GM21786 (cell line): ENCODE results near the gene SH3PXD2B.
"Not testable (repeated sequence)": the region's sequence is repeated elsewhere in the genome, so short reads cannot be mapped to it uniquely, and the experiment has no call there.

Experiments
- ATAC-seq: cut with Tn5 transposase; IDR thresholded peaks from one replicate; pipeline ENCODE4 v1.9.1; 2021; ENCODE audit not compliant: unreplicated experiment

Gene SH3PXD2B

DNA sequence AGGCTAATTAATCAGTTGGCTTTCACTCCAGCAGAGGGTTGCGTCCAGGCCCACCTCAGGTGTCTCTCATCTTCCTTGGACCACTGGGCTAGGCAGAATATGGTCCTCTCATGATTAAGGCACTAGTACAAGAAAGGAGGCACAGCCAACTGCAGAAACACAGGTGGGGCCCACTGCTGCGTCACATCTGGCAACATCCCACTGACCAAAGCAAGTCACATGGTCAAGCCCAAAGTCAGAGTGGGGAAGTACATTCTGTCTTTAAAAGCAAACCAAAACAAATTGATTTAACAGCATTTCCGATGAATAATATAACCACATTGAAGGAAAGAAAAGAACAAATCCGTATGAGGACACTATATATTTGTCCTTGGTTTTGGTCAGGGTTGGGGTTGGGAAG, 142.7 kb downstream of the SH3PXD2B start:
- ATAC-seq: no peak

DNA sequence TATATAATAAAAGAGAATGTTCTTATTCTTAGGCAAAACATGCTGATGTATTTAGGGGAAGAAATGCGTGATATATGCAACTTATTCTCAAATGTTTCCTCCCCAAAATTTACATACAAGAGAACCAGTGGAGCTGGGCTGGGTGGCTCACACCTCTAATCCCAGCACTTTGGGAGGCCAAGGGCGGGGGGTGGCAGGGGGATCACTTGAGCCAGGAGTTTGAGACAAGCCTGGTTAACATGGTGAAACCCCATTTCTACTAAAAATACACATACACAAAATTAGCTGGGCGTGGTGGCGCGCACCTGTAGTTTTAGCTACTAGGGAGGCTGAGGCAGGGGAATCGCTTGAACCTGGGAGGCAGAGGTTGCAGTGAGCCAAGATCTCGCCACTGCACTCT, 143.3 kb downstream of the SH3PXD2B start:
- no peak for ATAC-seq

DNA sequence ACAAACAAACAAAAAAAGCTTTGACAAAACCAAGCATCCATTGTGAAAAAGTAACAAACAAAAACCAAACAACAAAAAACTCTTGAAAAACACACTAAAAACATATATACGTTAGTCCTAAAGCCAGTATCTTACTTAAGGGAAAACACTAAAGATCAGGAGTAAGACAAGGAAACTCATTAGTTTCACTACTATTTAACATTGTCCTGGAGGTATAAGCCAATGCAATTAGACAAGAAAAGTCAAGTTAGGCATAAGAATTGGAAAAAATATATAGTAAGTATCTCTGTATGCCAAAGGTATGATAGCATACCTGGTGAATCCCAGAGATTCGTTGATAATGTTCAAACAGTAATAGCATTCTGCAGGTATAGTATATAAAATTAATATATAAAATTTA, 148.9 kb downstream of the SH3PXD2B start:
- no peak for ATAC-seq

DNA sequence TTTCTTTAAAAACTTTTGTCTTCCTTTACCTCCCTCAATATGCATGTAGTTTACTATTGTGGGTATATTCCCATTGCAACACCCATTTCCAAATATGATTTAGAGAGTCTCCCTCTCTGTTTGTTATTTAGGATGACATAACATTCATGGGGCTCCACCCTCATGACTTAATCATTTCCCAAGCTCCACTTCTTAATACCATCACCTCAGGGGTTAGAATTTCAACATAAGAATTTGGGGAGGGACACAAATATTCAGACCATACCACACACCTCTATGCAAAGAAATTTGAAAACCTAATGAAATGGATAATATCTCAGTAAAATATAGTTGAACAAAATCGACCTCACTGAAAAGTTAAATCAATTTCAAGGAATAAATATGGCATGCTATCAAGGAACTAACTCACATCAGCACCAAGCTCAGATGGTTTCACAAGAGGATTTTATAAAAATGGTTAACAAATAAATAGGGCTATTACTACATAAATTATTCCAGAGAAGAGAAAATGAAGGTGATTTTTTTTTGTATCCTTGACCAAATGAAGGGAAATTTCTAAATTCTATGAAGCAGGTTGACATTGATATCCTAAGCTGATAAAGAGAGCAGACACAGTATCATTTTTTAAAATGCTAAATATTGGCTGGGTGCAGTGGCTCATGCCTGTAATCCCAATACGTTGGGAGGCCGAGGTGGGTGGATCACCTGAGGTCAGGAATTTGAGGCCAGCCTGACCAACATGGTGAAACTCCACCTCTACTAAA, 150.6 kb downstream of the SH3PXD2B start:
- no peak for ATAC-seq

DNA sequence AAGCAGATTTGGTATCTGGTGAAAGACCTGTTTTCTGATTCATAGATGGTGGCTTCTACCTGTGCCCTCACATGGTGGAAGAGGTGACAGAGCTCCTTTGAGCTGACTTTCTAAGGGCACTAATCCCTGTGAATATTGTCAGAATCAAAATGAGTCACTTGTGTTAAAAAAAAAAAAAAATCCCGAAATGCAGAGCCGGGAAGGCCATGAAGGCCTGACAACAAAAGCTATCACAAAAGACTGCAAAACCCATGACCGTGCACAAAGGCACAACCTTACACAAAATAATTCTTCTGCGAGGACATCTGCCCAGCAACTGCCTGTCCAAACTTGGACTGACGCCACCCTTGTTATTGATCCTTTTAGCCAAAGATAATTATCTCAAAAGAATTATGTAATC, 151.2 kb downstream of the SH3PXD2B start:
- no peak for ATAC-seq

DNA sequence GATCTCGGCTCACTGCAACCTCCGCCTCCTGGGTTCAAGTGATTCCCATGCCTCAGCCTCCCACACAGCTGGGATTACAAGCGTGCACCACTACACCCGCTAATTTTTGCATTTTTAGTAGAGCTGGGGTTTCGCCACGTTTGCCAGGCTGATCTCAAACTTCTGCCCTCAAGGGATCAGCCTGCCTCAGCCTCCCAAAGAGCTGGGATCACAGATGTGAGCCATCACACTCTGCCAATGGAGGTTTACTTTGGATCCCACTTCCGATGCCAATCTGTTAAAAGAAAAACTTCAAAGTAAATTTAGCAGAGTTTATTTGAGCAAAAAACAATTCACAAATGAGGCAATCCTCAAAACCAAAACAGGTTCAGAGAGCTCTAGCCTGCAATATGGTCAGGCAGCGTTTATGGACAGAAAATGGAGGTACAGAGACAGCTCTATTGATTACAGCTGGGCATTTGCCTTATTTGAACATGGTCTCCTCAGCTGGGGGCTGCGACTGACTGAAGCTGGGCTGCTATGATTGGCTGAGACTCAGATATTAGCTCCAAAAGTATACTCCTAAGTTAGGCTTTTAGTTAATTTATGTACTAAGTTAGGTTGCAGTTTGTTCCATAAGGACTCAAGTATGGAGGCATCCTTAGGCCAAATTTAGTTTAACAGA, 152.1 kb downstream of the SH3PXD2B start:
- no peak for ATAC-seq

DNA sequence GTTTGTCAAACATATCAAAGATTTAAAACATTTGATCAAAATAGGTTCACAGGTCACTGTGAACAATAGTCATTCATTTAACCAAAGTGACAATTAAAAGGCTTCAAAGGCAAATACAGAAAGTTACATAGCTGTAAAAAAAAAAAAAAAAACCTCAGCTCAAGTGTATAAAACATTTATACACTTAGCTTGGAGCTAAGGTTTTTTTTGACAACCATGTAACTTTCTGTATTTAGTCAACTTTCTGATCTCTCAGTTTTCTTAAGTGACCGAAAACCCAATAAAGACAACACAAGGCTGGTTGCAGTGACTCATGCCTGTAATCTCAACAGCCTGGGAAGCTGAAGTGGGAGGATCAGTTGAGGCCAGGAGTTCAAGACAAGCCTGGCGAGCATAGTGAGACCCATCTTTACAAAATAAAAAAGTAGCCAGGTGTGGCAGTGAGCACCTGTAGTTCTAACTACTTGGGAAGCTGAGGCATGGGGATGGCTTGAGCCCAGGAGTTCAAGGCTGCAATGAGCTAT, 154.3 kb downstream of the SH3PXD2B start:
- no peak for ATAC-seq

DNA sequence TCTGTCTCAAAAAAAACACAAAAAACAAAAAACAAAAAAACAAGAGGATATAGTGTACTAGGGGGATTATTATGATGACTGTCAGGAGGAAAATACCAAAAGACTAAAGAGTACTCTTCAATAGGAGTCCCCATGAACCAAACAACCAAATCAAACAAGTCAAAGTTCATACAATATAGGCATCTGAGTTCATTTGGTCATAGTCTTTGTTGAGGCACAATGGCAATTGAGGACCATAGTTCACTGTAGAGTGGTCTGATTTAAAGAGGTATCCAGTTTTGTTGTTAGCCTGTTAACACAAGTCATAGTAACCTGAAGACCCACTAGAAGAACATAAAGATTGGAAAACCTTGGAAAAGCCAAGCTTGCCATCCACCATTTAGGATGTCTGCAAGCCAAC, 159.5 kb downstream of the SH3PXD2B start:
- no peak for ATAC-seq

DNA sequence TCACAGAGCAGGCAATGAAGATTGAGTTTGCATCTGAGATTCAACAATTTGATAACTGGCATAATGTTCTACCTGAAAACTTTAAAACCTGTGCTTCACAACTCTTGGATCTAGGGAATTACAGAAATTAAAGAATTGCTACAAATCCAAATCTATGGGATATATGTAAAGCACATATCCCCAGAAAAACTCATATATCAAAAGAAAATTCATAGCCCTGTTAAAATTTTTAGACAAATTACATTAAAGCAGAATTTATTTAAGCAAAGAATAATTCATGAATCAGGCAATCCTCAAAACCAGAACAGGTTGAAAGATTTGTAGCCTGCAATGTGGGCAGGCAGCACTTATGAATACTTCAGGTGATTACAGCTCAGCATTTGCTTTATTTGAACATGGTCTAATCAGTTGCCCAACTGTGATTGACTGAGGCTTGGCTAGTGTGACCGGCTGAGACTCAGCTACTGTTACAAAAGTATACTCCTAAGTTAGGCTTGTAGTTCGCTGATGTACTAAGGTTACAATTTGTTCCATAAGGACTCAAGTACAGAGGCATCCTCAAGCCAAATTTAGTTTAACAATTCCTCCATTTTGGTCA, 160.5 kb downstream of the SH3PXD2B start:
- no peak for ATAC-seq

DNA sequence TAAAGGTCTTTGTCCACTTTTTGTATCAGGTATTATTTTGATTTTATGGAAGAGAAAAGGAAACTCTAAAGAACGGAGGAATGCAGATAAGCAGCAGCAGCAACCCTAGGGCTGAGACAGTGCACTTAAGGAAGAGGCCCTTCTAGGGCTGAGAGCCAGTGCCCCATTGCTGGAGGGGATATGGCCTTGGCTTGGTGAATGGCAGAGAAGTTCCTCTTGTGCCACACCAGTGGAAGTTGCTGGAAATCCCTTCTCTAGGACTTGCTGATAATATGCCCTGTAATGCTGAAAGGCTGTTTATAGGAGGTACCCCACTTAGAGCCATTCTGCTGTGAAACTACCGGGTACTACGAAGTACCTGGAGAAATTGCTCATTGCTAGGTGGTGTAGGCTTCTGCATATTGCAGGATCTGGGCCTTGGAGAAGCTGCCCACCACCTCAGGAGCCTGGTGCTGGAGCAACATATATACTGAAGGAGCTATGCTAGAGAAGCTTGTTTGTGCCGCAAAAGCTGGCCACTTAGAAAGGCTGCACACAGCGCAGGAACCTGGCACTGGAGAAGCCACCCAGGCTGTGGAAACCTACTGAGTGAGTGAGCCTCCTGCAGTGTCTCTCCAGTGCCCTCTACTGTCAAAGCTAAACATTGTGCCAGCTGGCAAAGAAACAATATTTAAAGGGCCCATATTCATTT, 161.1 kb downstream of the SH3PXD2B start:
- ATAC-seq: no peak

DNA sequence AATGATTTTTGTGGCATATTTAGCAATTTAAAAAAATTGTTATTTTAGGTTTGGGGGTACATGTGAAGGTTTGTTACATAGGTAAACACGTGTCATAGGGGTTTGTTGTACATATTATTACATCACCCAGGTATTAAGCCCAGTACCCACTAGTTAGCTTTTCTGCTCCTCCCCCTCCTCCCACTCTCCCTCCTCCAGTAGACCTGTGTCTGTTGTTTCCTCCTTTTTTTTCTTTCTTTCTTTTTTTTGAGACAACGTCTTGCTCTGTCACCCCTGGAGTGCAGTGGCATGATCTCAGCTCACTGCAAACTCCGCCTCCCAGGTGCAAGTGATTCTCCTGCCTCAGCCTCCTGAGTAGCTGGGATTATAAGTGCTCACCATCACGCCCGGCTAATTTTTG, 162.5 kb downstream of the SH3PXD2B start:
- ATAC-seq: not testable (repeated sequence)

DNA sequence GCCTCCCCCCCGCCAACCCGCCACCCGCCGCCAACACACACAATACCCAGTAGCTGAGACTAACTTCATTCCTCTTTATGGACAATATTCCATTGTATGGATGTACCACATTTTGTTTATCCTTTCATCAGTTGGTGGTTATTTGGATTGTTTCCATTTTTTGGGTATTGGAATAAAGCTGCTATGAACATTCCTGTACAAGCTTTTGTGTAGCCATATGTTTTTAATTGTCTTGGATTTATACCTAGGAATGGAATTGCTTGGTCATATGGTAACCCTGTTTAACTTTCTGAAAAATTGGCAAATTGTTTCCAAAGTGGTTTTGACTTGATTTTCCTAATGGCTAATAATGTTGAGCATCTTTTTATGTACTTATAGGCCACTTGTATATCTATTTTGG, 165.9 kb downstream of the SH3PXD2B start:
- no peak for ATAC-seq

DNA sequence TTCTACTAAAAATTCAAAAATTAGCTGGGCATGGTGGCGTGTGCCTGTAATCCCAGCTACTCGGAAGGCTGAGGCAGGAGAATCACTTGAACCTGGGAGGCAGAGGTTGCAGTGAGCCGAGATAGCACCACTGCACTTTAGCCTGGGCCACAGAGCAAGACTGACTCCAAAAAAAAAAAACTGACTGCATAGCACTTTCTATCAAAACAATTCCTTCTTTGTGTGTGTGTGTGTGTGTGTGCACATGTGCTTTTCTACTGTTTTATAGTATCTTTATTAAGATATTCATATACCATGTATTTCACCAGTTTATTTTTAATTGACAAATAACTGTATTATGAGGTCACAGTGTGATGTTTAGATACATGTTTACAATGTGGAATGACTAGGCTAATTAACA, 167.2 kb downstream of the SH3PXD2B start:
- ATAC-seq: not testable (repeated sequence)

DNA sequence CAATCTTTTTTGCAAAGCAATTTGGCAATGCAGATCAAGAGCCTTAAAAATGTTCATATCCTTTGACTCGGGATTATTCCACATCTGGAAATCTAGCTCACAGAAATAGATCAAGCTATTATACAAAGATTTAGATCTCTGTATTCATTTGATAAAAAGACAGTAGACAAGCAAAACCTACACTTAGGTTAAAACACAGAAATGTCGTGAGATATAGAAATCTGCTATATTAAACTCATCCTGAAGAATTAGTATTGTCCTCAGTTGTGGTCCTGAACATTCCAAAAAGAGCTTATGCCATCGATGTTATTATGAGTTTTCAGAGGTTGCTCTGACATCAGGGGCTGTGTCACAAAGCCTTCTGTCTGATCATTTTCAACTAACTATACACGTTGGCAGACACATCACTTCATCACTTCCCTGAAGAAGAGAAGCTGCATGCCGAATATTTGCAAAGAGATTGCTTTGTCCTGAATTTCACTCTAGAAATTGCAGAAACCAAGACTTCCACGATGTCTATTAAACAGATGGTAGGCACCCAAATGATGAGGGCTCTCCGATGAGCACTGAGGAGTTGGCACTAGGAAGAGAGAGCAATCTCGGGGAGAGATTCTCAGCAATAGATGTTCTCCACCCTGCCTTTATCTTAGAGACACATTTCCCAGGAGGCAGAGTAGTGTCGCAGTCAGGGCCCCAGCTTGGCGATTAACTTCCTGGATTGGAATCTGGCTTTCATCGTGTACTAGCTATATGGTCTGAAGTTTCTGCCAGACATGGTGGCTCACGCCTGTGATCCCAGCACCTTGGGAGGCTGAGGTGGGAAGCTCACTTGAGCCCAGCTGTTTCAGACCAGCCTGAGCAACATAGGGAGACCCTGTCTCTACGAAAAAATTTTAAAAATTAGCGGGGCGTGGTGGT, 168.8 kb downstream of the SH3PXD2B start:
- no peak for ATAC-seq

DNA sequence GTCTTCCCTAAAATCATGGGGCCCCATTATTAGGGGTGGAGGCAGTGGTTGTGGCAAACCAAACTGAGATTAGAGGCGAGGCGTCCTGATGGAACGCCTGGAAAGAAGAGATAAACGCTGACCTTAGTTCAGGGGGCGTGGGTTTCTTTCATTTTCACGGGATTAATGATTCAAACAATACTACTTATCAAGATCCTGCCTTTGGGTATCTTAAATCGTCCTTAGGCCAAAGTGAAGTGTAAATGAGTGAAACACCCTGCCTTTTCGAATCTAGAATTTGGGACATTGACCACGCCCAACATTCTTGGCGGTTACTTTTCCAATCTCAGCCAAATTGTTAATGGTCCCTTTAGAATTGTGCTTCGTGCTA, 169.7 kb downstream of the SH3PXD2B start:
- ATAC-seq: no peak

DNA sequence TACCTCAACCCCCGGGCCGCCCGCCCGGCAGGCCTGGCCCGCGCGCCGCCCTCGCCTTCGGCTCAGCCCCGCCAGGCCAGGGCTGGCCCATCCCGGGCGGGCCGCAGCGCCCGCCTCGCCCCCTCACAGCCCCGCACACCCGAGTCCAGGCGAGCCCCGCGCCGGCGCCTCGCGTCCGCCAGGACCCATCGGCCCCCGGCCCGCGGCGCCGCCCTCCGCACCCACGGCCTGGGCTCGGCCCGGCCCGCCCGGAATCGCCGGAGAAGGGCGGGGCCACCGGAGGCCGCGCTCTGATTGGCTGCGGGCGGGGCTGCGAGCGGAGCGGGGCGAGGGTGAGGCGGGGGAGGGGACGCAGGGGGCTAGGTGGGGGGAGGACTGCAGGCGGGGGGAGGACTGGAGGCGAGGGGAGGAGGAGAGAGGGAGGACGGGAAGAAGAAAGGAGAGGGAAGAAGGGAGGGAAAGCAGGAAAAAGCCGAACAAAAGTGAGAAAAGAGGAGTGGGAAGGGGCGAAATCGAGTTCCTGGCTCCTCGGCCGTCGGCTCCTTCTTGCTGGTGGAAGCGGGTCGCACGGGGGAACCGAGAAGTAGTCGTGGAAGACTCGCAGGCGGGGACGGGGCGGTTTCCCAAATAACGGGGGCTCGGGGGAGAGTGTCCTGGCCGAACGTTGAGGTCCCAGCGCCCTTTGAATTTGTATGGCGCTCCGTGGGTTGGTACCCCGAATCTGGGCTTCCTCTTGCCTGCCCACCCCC, 170.3 kb downstream of the SH3PXD2B start:
- peak; percentile 78 for ATAC-seq

DNA sequence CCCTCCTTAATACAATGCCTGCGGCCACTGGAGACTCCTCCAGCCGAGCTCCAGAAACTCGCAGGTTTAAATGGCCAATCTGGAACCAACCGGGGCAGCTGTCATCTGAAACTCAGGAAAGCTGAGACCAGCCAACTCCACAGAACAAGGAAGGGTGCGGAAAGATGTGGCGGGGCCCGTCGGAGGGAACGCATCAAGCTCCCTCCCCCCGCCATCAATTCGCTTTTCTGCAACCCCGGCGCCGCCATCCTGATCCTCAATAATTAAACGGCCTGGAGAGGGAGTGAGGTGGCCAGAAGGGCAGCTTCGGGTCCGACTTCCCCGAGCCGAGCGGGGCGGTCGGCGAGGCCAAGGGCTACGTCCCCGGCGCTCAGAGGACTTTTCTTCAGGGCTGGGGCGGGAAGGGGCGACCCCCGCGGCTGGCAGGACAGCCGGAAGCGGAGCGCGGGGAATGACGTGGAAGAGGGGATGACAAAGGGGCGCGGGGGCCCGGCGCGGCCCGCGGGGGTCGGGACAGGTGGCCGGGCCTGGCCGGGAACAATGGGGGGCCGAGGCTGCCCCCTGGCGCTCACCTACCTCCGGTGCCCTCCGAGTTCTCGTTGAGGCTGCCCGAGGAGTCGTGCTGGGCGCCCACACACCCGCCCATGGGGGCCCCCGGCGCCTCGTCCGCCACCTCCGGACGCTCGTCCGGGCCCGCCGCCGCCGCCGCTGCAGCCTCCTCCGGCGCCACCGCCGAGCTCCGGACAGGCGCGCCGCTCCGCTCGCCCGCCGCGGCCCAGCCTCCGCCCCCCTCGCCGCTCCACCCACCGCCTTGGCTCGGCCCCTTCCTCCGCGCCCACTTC, 171.1 kb downstream of the SH3PXD2B start, which contains the start of gene UBTD2:
Gene UBTD2 (minus strand): TSS at position 745 of the 842 bp plus-strand sequence. CDS start 99 bp downstream, at position 646.
- ATAC-seq: peak; percentile 88

DNA sequence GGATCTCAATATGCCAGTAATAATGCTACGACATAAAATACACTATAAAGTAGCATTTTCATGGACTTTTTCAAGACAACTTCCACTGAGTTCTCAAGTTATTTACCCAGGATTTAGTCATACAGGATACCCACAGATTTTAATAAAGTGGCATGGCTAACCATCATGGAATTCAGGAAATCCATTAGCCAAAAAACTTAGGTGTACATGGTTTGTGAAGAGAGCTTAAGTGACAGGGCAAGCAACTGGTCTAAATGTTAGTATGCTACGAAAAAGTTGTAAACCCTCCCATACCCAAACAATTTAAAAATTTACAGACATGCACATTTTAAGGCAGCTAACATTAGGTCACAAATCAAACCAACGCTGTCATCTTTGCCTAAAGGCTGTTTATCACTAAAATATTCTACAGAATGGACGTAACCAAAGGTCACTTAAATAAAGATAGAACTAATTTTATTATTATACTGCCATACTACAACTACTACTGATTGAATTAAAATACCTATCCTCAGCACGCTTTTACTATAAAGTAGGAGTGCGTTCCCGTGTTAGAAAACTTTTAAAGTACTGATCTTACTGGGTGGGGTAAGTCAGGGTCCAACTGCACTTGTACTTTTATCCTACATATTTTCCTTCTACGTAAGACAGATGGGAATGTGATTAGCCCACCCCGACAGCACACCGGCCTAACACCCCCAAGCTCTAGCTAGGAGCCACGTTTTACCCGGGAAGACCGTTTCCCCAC, 171.9 kb downstream of the SH3PXD2B start:
- no peak for ATAC-seq
